Activated CD4-positive, alpha-beta T cell treated with anti-CD3 and anti-CD28 coated beads for 36 hours (primary cell): ENCODE results near the gene BRINP2. TPM values are rescaled to one million over a fixed set of nuclear protein-coding genes. Genes with fewer than 3 reads are reported as not detected.
"Not testable (repeated sequence)": the region's sequence is repeated elsewhere in the genome, so short reads cannot be mapped to it uniquely, and the experiment has no call there.

ENCODE experiments used
- ATAC-seq: fragments of 200-7000 bp; cut with Tn5 transposase; one replicate; pipeline ENCODE4 v1.10.0; 2021; ENCODE audit warnings: mild to moderate bottlenecking, moderate library complexity
- CTCF ChIA-PET: fragments of 350-600 bp; sonication (Branson Sonifier 250); formaldehyde crosslinking; loops from one replicate; lab custom pipeline; 2021; ENCODE audit warnings: antibody characterized with exemption; lab: Charles Lee
- POLR2A ChIA-PET: fragments of 350-600 bp; sonication (Branson Sonifier 250); formaldehyde crosslinking; loops from one replicate; lab custom pipeline; 2021; ENCODE audit warnings: antibody characterized with exemption, inconsistent platforms; lab: Charles Lee
- DNase-seq: peaks from one replicate; pipeline ENCODE4 v3.0.0-alpha.2; 2020
- H3K27ac Mint-ChIP-seq: one replicate; pipeline ENCODE4 v1.8.0; 2021; ENCODE audit warnings: mixed read lengths
- H3K27me3 Mint-ChIP-seq: one replicate; pipeline ENCODE4 v1.8.0; 2021; ENCODE audit warnings: mixed read lengths
- H3K36me3 Mint-ChIP-seq: one replicate; pipeline ENCODE4 v1.8.0; 2021; ENCODE audit warnings: low read depth, mixed read lengths
- H3K4me1 Mint-ChIP-seq: one replicate; pipeline ENCODE4 v1.8.0; 2021; ENCODE audit warnings: mixed read lengths
- H3K4me3 Mint-ChIP-seq: one replicate; pipeline ENCODE4 v1.8.0; 2021; ENCODE audit warnings: mild to moderate bottlenecking, moderate library complexity, mixed read lengths
- H3K9me3 Mint-ChIP-seq: one replicate; pipeline ENCODE4 v1.8.0; 2021; ENCODE audit warnings: low read depth, mixed read lengths
- intact Hi-C, 2 experiments: fragments of 100-400 bp; cut with DNase I in 1 of 2; cut with micrococcal nuclease in 1 of 2; formaldehyde crosslinking; loops; one replicate each; pipeline versions ENCODE4 v1.14.2 to v1.15.1; 2022 to 2024; cut with DNase I, micrococcal nuclease
- total RNA-seq, 2 experiments: library from RNA; stranded (reverse); gene quantifications; one replicate each; pipeline ENCODE4 v1.2.3, GENCODE V29; 2021

The BRINP2 gene
- total RNA-seq, 2 experiments from 2014 or later = not detected

DNA sequence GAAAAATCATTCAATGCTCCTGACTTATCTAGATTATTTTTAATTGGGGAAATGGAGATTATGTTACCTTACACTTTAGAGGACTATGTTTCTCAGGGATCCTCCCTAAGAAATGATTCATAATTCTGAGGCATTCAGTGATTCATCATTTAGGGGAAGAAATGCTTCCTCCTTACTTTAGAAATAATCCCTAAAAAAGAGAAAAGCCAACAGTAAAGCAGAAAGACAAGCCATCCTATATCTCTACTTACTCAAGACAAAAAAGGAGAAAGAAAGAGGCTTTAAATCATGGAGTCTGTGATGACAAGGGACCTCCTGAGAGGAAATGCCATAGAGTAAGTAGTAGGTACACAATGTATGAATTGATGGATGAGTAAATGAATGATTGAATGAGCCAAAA lies 137.0 kb downstream of the BRINP2 start:
- Mint-ChIP-seq H3K27me3 (peaks cover 9% of the 10 kb centered on the region), H3K9me3 (no peaks in the 10 kb centered on the region), H3K27ac (no peak overlapping the region), H3K4me3 (no peak overlapping the region), H3K4me1 (no peaks in the 10 kb centered on the region), H3K36me3 (no peaks in the 10 kb centered on the region)
- intact Hi-C loops = no loop called here
- ATAC-seq (no peak), DNase-seq (no peak)
- CTCF ChIA-PET = no interaction called here
- POLR2A ChIA-PET = no interaction called here

DNA sequence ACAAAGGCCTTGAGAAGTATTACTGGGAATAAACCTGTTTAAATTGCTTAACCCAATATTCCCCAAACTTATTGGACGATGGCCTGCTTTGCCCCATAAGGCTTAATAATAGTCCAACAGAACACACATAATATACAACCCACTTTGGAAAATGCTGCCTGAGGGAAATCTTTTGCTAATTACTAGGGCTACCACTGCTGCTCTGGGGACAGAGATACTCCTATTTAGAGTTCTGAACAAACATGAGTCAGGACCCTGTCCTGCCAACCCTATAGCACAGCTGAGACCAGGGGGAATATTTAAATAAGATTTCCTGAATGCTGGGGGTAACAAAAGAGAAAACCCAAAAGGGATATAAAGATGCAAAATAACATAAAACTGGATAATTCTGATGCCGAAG lies 139.1 kb downstream of the BRINP2 start:
- ChIA-PET CTCF (interaction anchor here (0.5 kb wide), 1 partner anchor 945 kb away, joined by 3 read pairs; no protein-coding TSS in a partner anchor), POLR2A (no interaction called here)
- no peak for ATAC-seq
- no peak for DNase-seq
- H3K4me1 Mint-ChIP-seq = no peaks in the 10 kb centered on the region
- H3K4me3 Mint-ChIP-seq = no peak overlapping the region
- no peaks in the 10 kb centered on the region for H3K9me3 Mint-ChIP-seq
- intact Hi-C loops = no loop called here
- H3K36me3 Mint-ChIP-seq = no peaks in the 10 kb centered on the region
- H3K27ac Mint-ChIP-seq = no peak overlapping the region
- H3K27me3 Mint-ChIP-seq = peaks cover 9% of the 10 kb centered on the region

DNA sequence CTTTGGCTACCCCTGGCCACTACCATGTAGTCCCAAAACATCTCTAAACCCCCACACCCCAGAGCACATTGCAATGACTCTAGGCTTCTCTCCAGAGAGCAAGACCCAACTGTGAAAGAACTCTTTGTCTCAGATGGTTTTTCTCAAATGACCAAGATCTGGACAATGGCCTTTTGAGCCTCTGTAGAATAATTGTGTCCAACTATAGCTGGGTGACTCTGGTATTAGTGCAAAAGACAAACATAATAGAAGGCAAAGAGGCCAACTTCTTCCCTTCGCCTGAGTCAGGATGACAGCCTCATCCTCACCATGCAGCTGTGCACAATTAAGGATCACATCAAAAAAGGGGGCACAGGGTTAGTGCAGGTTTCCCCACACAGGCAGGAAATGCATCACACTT lies 139.6 kb downstream of the BRINP2 start:
- Mint-ChIP-seq H3K27me3 (peaks cover 9% of the 10 kb centered on the region), H3K9me3 (no peaks in the 10 kb centered on the region), H3K36me3 (no peaks in the 10 kb centered on the region), H3K4me3 (no peak overlapping the region), H3K27ac (no peak overlapping the region), H3K4me1 (no peaks in the 10 kb centered on the region)
- ATAC-seq = no peak
- intact Hi-C loops = no loop called here
- ChIA-PET POLR2A (no interaction called here), CTCF (no interaction called here)
- no peak for DNase-seq

DNA sequence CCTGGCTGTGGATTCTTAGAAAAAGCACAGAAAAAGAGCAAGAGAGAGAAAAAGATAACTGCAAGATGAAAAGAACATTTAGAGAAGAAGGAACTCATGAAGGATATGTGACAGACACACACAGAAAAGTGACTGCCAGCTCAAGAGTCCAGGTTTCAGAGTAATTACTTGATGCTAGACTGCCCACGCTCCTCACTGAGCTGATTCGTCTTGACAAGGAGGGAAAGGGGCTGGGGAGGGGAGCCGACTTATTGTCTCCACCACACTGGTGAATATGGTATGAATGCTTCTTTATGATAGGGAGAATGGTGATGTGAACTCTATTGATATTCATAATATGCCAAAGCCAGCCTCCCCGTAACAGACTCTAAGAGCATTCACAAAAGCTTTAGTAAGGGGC lies 140.4 kb downstream of the BRINP2 start:
- no peak overlapping the region for H3K4me3 Mint-ChIP-seq
- intact Hi-C loops = no loop called here
- H3K27me3 Mint-ChIP-seq = peaks cover 4% of the 10 kb centered on the region
- H3K27ac Mint-ChIP-seq = no peak overlapping the region
- no peaks in the 10 kb centered on the region for H3K4me1 Mint-ChIP-seq
- ATAC-seq (no peak), DNase-seq (no peak)
- H3K36me3 Mint-ChIP-seq = no peaks in the 10 kb centered on the region
- ChIA-PET CTCF (interaction anchor here (1.2 kb wide), 1 partner anchor 20 kb away, joined by 4 read pairs; no protein-coding TSS in a partner anchor), POLR2A (no interaction called here)
- H3K9me3 Mint-ChIP-seq = no peaks in the 10 kb centered on the region

DNA sequence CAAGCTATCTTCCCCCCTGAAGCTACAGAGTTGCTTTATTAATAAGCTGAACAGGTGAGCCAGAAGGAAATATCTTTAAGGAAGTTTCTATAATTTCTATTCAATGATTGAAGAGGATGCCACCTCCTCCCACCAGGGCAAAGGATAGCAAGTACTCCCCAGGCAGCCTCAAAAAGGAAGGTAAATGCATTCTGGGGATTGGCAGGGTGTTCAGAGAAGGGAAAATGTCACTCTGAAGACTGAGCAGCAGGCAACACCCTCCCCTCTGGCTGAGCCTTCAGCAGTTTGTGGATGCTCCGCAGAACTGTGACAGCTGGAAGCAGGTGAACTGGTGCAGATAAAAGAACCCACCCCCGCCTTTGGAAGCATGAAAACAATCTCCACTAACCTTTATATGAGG lies 140.8 kb downstream of the BRINP2 start:
- H3K4me3 Mint-ChIP-seq = no peak overlapping the region
- no peaks in the 10 kb centered on the region for H3K4me1 Mint-ChIP-seq
- CTCF ChIA-PET = interaction anchor here (1.2 kb wide), 1 partner anchor 20 kb away, joined by 4 read pairs; no protein-coding TSS in a partner anchor
- no peaks in the 10 kb centered on the region for H3K9me3 Mint-ChIP-seq
- ATAC-seq = no peak
- no peaks in the 10 kb centered on the region for H3K36me3 Mint-ChIP-seq
- peaks cover 2% of the 10 kb centered on the region for H3K27me3 Mint-ChIP-seq
- intact Hi-C loops = no loop called here
- POLR2A ChIA-PET = no interaction called here
- no peak for DNase-seq
- no peak overlapping the region for H3K27ac Mint-ChIP-seq

DNA sequence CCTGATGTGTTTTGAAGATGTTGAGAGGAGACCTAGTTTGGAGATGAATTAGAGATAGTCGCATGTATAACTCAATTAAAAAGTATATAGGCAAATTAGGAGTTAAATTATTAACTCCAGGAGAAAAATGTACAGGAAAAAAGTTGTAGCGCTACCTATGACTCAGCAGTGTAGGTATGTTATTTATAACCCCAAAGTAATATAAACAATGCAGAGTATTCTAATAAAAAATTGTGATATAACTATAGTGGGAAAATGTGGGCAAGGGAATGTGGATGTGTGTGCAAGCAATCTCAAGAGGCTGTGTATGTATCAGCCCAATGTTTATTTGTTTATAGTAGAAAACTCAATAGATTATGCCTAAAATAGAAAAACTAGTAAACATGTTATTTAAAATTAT lies 144.5 kb downstream of the BRINP2 start:
- no peak overlapping the region for H3K4me3 Mint-ChIP-seq
- no peaks in the 10 kb centered on the region for H3K4me1 Mint-ChIP-seq
- H3K36me3 Mint-ChIP-seq = no peaks in the 10 kb centered on the region
- CTCF ChIA-PET = interaction anchor here (0.6 kb wide), 1 partner anchor 115 kb away, joined by 5 read pairs; no protein-coding TSS in a partner anchor
- H3K27ac Mint-ChIP-seq = no peak overlapping the region
- no peak for DNase-seq
- POLR2A ChIA-PET = no interaction called here
- H3K9me3 Mint-ChIP-seq = no peaks in the 10 kb centered on the region
- H3K27me3 Mint-ChIP-seq = no peaks in the 10 kb centered on the region
- ATAC-seq = no peak
- intact Hi-C loops = no loop called here

DNA sequence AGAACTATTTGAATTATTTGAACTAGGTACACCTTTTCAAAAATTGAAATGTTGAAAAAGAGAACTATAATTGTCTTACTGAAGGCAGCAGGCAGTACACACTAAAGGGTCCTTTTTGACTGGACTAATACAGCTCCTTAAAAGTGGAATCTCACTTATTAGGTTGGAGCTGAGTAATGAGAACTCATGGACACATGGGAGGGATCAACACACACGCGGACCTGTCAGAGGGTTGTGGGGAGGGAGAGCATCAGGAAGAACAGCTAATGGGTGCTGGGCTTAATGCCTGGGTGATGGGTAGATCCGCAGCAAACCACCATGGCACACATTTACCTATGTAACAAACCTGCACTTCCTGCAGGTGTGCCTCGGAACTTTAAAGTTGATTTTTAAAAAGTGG lies 145.0 kb downstream of the BRINP2 start:
- H3K4me3 Mint-ChIP-seq = no peak overlapping the region
- H3K27me3 Mint-ChIP-seq = no peaks in the 10 kb centered on the region
- H3K27ac Mint-ChIP-seq = no peak overlapping the region
- H3K36me3 Mint-ChIP-seq = no peaks in the 10 kb centered on the region
- intact Hi-C loops = no loop called here
- no peaks in the 10 kb centered on the region for H3K4me1 Mint-ChIP-seq
- DNase-seq (no peak), ATAC-seq (no peak)
- ChIA-PET POLR2A (no interaction called here), CTCF (no interaction called here)
- no peaks in the 10 kb centered on the region for H3K9me3 Mint-ChIP-seq

DNA sequence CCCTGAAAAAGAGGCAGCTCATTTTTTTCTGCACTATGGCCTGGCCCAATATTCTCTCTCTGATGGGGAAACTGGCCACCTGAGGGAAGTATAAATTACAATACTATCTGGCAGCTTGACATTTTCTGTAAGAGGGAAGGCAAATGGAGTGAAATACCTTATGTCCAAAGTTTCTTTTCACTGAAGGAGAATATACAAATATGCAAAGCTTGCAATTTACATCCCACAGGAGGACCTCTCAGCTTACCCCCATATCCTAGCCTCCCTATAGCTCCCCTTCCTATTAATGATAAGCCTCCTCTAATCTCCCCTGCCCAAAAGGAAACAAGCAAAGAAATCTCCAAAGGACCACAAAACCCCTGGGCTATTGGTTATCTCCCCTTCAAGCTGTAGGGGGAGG lies 150.7 kb downstream of the BRINP2 start:
- POLR2A ChIA-PET, H3K27ac Mint-ChIP-seq, H3K4me3 Mint-ChIP-seq, H3K9me3 Mint-ChIP-seq, ATAC-seq, H3K4me1 Mint-ChIP-seq, H3K36me3 Mint-ChIP-seq, DNase-seq, intact Hi-C loops, CTCF ChIA-PET, H3K27me3 Mint-ChIP-seq: not testable (repeated sequence)

DNA sequence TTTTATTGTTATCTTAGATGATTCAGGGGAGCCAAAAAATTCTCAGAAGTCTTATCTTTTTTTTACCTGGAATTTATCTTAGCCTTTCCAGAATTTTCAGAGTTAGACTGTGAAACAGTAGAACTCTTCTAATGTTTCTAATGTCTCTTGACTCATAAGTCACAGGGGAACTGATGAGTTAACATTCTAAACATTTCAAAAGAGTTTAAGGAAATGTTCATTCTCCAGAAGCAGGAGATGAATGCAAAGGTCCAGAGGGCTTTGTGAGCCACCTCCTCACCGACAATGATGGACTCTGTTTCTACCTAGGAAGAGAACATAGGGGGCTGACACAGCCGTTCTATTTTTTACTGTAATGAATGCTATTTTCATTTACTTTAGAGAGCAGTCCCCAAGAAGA lies 157.5 kb downstream of the BRINP2 start:
- peaks cover 14% of the 10 kb centered on the region for H3K9me3 Mint-ChIP-seq
- H3K27me3 Mint-ChIP-seq = no peaks in the 10 kb centered on the region
- no peak overlapping the region for H3K27ac Mint-ChIP-seq
- H3K36me3 Mint-ChIP-seq = no peaks in the 10 kb centered on the region
- intact Hi-C loops = no loop called here
- DNase-seq = no peak
- no peak overlapping the region for H3K4me3 Mint-ChIP-seq
- ChIA-PET CTCF (no interaction called here), POLR2A (no interaction called here)
- H3K4me1 Mint-ChIP-seq = no peaks in the 10 kb centered on the region
- no peak for ATAC-seq

DNA sequence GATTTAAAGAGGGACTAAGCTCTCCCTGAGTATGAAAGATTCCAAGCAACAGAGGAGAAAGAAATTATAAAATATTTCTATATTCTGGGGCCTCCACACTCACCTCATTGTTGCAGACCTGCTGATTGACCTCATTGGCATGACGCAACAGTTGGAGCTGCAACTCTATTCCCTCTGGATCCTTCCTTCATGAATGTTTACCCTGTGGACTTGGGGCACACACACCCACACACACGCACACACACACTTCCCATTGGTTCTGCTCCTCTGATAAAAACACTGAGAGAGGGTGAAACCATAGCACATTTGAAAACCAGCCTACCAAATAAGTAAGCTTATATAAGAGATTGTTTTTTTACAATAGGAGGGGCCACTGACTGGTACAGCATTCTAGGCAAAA lies 159.1 kb downstream of the BRINP2 start:
- Mint-ChIP-seq H3K27ac (no peak overlapping the region), H3K36me3 (no peaks in the 10 kb centered on the region), H3K9me3 (peaks cover 14% of the 10 kb centered on the region), H3K27me3 (no peaks in the 10 kb centered on the region), H3K4me3 (no peak overlapping the region), H3K4me1 (no peaks in the 10 kb centered on the region)
- ChIA-PET POLR2A (no interaction called here), CTCF (no interaction called here)
- intact Hi-C loops = no loop called here
- no peak for DNase-seq
- ATAC-seq = no peak

Other genes with a start within 250 kb of the BRINP2 start
- not detected for gene ASTN1, start 6.2 kb upstream of the BRINP2 start, total RNA-seq